HG03196 (cell line): ENCODE results near the gene FAM149B1.
"Not testable (repeated sequence)": the region's sequence is repeated elsewhere in the genome, so short reads cannot be mapped to it uniquely, and the experiment has no call there.

Experiments used
- ATAC-seq: cut with Tn5 transposase; IDR thresholded peaks from one replicate; pipeline ENCODE4 v1.9.1; 2021; ENCODE audit not compliant: unreplicated experiment

The FAM149B1 gene

GRCh38 chr10:73229567-73229966, 61.6 kb downstream of the FAM149B1 start:
- ATAC-seq: no peak

GRCh38 chr10:73232887-73233286, 65.0 kb downstream of the FAM149B1 start:
- ATAC-seq: no peak

GRCh38 chr10:73233883-73234282, 66.0 kb downstream of the FAM149B1 start:
- no peak for ATAC-seq

- ATAC-seq: no peak
These were observed 66.8 kb downstream of the FAM149B1 start for GRCh38 chr10:73234695-73235094.

- ATAC-seq: no peak
These were observed 71.2 kb downstream of the FAM149B1 start for GRCh38 chr10:73238990-73239566.

GRCh38 chr10:73239908-73240307, 72.0 kb downstream of the FAM149B1 start:
- no peak for ATAC-seq

- ATAC-seq: no peak
These were observed 77.1 kb downstream of the FAM149B1 start for GRCh38 chr10:73244866-73245477.

GRCh38 chr10:73246322-73246645, 78.4 kb downstream of the FAM149B1 start:
- no peak for ATAC-seq

GRCh38 chr10:73246646-73247508, 79.0 kb downstream of the FAM149B1 start, which contains the start of gene DNAJC9:
Gene DNAJC9 (minus strand): TSS chr10:73247255. CDS start chr10:73247189, 66 bp downstream.
- peak; percentile 83 for ATAC-seq

- no peak for ATAC-seq
These were observed 79.8 kb downstream of the FAM149B1 start for GRCh38 chr10:73247509-73248258.

- ATAC-seq: no peak
These were observed 80.4 kb downstream of the FAM149B1 start for GRCh38 chr10:73248259-73248724.

GRCh38 chr10:73251683-73252444, 83.9 kb downstream of the FAM149B1 start:
- ATAC-seq: peak; percentile 41

GRCh38 chr10:73252445-73253224, 84.7 kb downstream of the FAM149B1 start, which contains the start of gene MRPS16:
Gene MRPS16 (minus strand): TSS chr10:73252644. CDS start chr10:73252482, 162 bp downstream.
- peak; percentile 78 for ATAC-seq

GRCh38 chr10:73253225-73253555, 85.3 kb downstream of the FAM149B1 start:
- ATAC-seq: peak; percentile 3

- not testable (repeated sequence) for ATAC-seq
These were observed 90.7 kb downstream of the FAM149B1 start for GRCh38 chr10:73258612-73259011.

- ATAC-seq: no peak
These were observed 93.6 kb downstream of the FAM149B1 start for GRCh38 chr10:73261362-73261995.

GRCh38 chr10:73262105-73262730, 94.3 kb downstream of the FAM149B1 start:
- no peak for ATAC-seq

GRCh38 chr10:73262880-73263555, 95.1 kb downstream of the FAM149B1 start:
- no peak for ATAC-seq
